ENCODE measurements around the gene REEP1. TPM values are rescaled to one million over a fixed set of nuclear protein-coding genes. Genes with fewer than 3 reads are reported as not detected.

The REEP1 gene
- total and polyA plus RNA-seq, 2 of the 13 experiments (the other 11 are each of a cell fraction or from before 2014, with no cell fraction given): 0.27 TPM; not detected in 1

DNA sequence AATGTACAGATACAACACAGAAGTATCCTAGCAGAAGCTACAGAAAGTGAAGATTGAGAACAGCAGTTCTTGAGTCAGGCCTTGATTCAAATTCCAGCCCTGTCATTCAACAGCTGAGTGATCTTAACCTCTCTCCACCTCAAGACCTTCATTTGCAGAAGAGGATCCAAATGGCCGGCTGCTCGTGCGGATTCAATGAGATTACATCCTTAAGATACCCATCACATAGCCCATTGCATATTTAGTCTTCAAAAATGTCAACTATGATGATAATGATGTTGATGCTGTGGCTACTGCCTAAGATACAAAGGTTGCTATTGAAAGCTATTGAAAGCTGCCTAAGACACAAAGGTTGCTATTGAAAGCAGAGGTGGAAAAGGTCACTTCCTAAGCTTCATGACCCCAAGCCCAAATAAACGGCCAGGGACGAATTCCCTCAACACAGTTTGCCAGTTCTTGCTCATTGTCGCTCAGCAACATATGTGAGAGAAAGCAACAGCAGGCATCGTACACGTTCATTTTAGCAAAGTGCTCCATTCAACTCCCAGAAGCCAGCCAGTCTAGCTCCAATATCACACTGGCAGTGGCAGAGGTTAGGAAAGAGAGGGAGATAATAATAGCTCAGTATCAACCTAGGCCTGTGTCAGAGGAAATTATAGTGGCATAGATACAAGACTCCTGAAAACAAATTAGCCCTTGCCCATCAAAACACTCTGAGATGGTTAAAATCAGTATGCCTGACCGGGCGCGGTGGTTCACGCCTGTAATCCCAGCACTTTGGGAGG lies 102.0 kb downstream of the REEP1 start (continued):
- TF ChIP-seq, protein P1, sequence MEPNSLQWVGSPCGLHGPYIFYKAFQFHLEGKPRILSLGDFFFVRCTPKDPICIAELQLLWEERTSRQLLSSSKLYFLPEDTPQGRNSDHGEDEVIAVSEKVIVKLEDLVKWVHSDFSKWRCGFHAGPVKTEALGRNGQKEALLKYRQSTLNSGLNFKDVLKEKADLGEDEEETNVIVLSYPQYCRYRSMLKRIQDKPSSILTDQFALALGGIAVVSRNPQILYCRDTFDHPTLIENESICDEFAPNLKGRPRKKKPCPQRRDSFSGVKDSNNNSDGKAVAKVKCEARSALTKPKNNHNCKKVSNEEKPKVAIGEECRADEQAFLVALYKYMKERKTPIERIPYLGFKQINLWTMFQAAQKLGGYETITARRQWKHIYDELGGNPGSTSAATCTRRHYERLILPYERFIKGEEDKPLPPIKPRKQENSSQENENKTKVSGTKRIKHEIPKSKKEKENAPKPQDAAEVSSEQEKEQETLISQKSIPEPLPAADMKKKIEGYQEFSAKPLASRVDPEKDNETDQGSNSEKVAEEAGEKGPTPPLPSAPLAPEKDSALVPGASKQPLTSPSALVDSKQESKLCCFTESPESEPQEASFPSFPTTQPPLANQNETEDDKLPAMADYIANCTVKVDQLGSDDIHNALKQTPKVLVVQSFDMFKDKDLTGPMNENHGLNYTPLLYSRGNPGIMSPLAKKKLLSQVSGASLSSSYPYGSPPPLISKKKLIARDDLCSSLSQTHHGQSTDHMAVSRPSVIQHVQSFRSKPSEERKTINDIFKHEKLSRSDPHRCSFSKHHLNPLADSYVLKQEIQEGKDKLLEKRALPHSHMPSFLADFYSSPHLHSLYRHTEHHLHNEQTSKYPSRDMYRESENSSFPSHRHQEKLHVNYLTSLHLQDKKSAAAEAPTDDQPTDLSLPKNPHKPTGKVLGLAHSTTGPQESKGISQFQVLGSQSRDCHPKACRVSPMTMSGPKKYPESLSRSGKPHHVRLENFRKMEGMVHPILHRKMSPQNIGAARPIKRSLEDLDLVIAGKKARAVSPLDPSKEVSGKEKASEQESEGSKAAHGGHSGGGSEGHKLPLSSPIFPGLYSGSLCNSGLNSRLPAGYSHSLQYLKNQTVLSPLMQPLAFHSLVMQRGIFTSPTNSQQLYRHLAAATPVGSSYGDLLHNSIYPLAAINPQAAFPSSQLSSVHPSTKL (CRISPR knock-in tag; IDR thresholded peaks at IDR 0.05): peak; percentile 41; the same call in 1 of the 2 replicates
- peak; percentile 43; the same call in 1 of the 2 replicates for TF ChIP-seq NCOR1 (IDR thresholded peaks at IDR 0.05; ENCODE audit: borderline replicate concordance, low read length)

DNA sequence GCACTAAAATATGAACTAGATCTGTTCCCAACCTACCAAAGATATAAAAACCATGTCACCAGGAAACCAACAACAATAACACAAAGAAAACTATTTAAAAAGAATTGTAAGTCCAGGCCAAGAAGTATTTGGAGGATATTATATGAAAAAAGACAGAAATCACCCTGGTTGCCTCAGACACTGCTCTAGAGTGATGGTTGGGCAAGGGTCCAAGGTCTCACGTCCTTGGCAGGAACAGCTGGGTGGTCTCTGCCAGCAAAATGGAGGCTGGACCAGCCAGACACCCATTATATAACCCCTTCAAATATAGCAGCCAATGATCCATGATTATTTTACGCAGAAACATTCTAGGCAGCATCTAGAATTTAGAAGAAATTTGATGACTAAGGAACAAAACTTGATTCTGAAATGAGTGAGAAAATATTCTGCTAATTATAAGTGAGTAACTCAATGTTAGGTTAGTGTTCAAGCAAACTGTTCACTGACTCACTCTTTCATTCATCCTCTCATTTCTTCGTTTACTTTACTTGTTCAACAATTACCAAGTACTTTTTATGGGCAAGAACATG lies 102.8 kb downstream of the REEP1 start:
- 26% methylated on average over 3 of the region's 3 CpGs for WGBS (ENCODE audit: low lambda C conversion rate)

More for the DNA sequence above, 102.8 kb downstream of the REEP1 start:
- FAIRE-seq (no peak), ATAC-seq (no peak), DNase-seq (ENCODE audit: low spot score) (no peak)
- H2AFZ ChIP-seq (ENCODE audit: low read length): no peak overlapping the region
- no peaks in the 10 kb centered on the region for H4K20me1 ChIP-seq (ENCODE audit: insufficient read depth, low read length)
- in situ Hi-C loops (cut with HindIII; ENCODE audit: extremely low pct_ligation_motif_present, low pct_unique_long_range_greater_than_20kb): no loop called here
- TF ChIP-seq MAFK (conservative IDR thresholded peaks at IDR 0.05 in 1 of 2, IDR thresholded peaks at IDR 0.05 in 1 of 2; ENCODE audit: low read length in 2 of 2): peak; percentile 68 to 69
- TF ChIP-seq HNRNPUL1 (IDR thresholded peaks at IDR 0.05; ENCODE audit: low read depth, low read length): no peak
- TF ChIP-seq MAFF (IDR thresholded peaks at IDR 0.05; ENCODE audit: low read depth, low read length): peak; percentile 39; the same call in 1 of the 2 replicates
- no peak for TF ChIP-seq ZNF556 (CRISPR knock-in tag; IDR thresholded peaks at IDR 0.05; ENCODE audit: borderline replicate concordance)
- TF ChIP-seq, protein P2, sequence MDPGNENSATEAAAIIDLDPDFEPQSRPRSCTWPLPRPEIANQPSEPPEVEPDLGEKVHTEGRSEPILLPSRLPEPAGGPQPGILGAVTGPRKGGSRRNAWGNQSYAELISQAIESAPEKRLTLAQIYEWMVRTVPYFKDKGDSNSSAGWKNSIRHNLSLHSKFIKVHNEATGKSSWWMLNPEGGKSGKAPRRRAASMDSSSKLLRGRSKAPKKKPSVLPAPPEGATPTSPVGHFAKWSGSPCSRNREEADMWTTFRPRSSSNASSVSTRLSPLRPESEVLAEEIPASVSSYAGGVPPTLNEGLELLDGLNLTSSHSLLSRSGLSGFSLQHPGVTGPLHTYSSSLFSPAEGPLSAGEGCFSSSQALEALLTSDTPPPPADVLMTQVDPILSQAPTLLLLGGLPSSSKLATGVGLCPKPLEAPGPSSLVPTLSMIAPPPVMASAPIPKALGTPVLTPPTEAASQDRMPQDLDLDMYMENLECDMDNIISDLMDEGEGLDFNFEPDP (CRISPR knock-in tag; conservative IDR thresholded peaks at IDR 0.05): 0 out of 2 replicates have a peak, but pooled peaks have one; percentile 51
- intact Hi-C loops (cut with micrococcal nuclease; ENCODE audit: unreplicated experiment): no loop called here
- H3K4me3 ChIP-seq (replicated peaks in 1 of 3; ENCODE audit: insufficient read depth in 1 of 3, low read depth in 2 of 3, low read length in 3 of 3): no peak overlapping the region
- H3K4me2 ChIP-seq (ENCODE audit: low read depth, low read length): peak overlapping the region; percentile 44; the same call in 1 of the 2 replicates
- H3K27ac ChIP-seq (ENCODE audit: extremely low read length, insufficient read depth, low read length): no peak overlapping the region
- no TSS peak for BruUV-seq (replicated peaks)
- H3K4me1 ChIP-seq (ENCODE audit: insufficient read depth, low read length): peaks cover 34% of the 10 kb centered on the region
- H3K36me3 ChIP-seq (replicated peaks in 1 of 2; ENCODE audit: control insufficient read depth in 1 of 2, insufficient read depth in 2 of 2, low read length in 2 of 2): no peaks in the 10 kb centered on the region
- no peaks in the 10 kb centered on the region for H3K9me3 ChIP-seq (ENCODE audit: low read length)
- H3K27me3 ChIP-seq (ENCODE audit: control insufficient read depth in 1 of 2, insufficient read depth in 2 of 2, low read length in 2 of 2): peaks cover 2 to 4% of the 10 kb centered on the region in 2 experiments; a peak in 2 of 5 replicates
- POLR2A ChIA-PET: no interaction called here
- H3K79me2 ChIP-seq (ENCODE audit: insufficient read depth, low read length): no peaks in the 10 kb centered on the region
- no peak overlapping the region for H3K9ac ChIP-seq (ENCODE audit: insufficient read depth, low read depth, low read length)
- CTCF ChIA-PET (ENCODE audit: low intra/inter-chr PET ratio, low total read pairs): no interaction called here
